Measurements from ENCODE around the gene LRRC2.
"Not testable (repeated sequence)": the region's sequence is repeated elsewhere in the genome, so short reads cannot be mapped to it uniquely, and the experiment has no call there.

LRRC2 gene

GRCh38 chr3:46584598-46585467 is 18.7 kb upstream of the LRRC2 start:
- no peak for DNase-seq (ENCODE audit: low read depth in 2 of 2, low spot score in 1 of 2)

GRCh38 chr3:46580675-46581074 is 14.6 kb upstream of the LRRC2 start:
- DNase-seq (ENCODE audit: low read depth in 2 of 2, low spot score in 1 of 2), result no peak

GRCh38 chr3:46579756-46580286 is 13.7 kb upstream of the LRRC2 start:
- no peak for DNase-seq (ENCODE audit: low read depth in 2 of 2, low spot score in 1 of 2)

GRCh38 chr3:46578973-46579755 is 13.1 kb upstream of the LRRC2 start:
- DNase-seq (ENCODE audit: low read depth in 2 of 2, low spot score in 1 of 2), result no peak

GRCh38 chr3:46577580-46578249 is 11.6 kb upstream of the LRRC2 start:
- not testable (repeated sequence) for DNase-seq (ENCODE audit: low read depth in 2 of 2, low spot score in 1 of 2)

- no peak for DNase-seq (ENCODE audit: low read depth in 2 of 2, low spot score in 1 of 2)
Measured at GRCh38 chr3:46576879-46577278, 10.8 kb upstream of the LRRC2 start.

- DNase-seq (ENCODE audit: low read depth in 2 of 2, low spot score in 1 of 2), result no peak
Measured at GRCh38 chr3:46576386-46576785, 10.3 kb upstream of the LRRC2 start.

GRCh38 chr3:46575577-46576222 is 9.6 kb upstream of the LRRC2 start:
- no peak for DNase-seq (ENCODE audit: low read depth in 2 of 2, low spot score in 1 of 2)

- DNase-seq (ENCODE audit: low read depth in 2 of 2, low spot score in 1 of 2), result no peak
Measured at GRCh38 chr3:46574881-46575576, 8.9 kb upstream of the LRRC2 start.

- DNase-seq (ENCODE audit: low read depth in 2 of 2, low spot score in 1 of 2), result no peak
Measured at GRCh38 chr3:46574243-46574646, 8.1 kb upstream of the LRRC2 start.

- no peak for DNase-seq (ENCODE audit: low read depth in 2 of 2, low spot score in 1 of 2)
Measured at GRCh38 chr3:46573701-46574100, 7.6 kb upstream of the LRRC2 start.

- DNase-seq (ENCODE audit: low read depth in 2 of 2, low spot score in 1 of 2), result no peak
Measured at GRCh38 chr3:46571684-46572083, 5.6 kb upstream of the LRRC2 start.

GRCh38 chr3:46565607-46566039 is 479 bp downstream of the LRRC2 start:
- no peak for DNase-seq (ENCODE audit: low read depth in 2 of 2, low spot score in 1 of 2)

- no peak for DNase-seq (ENCODE audit: low read depth in 2 of 2, low spot score in 1 of 2)
Measured at GRCh38 chr3:46565077-46565476, 1.0 kb downstream of the LRRC2 start.

GRCh38 chr3:46564190-46565021 is 1.7 kb downstream of the LRRC2 start:
- DNase-seq (ENCODE audit: low read depth in 2 of 2, low spot score in 1 of 2), result no peak

- no peak for DNase-seq (ENCODE audit: low read depth in 2 of 2, low spot score in 1 of 2)
Measured at GRCh38 chr3:46561951-46562350, 4.2 kb downstream of the LRRC2 start.

- DNase-seq (ENCODE audit: low read depth in 2 of 2, low spot score in 1 of 2), result no peak
Measured at GRCh38 chr3:46561511-46561910, 4.6 kb downstream of the LRRC2 start.

- no peak for DNase-seq (ENCODE audit: low read depth in 2 of 2, low spot score in 1 of 2)
Measured at GRCh38 chr3:46559091-46559704, 6.9 kb downstream of the LRRC2 start.

Data from stimulated activated CD8-positive, alpha-beta memory T cell treated with anti-CD3 and anti-CD28 coated beads, Interleukin-4, amount 100 ng/mL, for 4 hours (primary cell).